HUES6 (cell line): ENCODE data around the gene EBP.
A peak's percentile ranks its signal among the peaks of the same experiment; 100 is the strongest.
"Not testable (repeated sequence)": the region's sequence is repeated elsewhere in the genome, so short reads cannot be mapped to it uniquely, and the experiment has no call there.

Source experiments
- H3K27ac ChIP-seq: 2 replicates; pipeline ENCODE4 v1.7.0; 2013; ENCODE audit warnings: low read depth, mild to moderate bottlenecking, low read length, inconsistent platforms
- H3K27me3 ChIP-seq: 2 replicates; pipeline ENCODE4 v1.6.1; 2013; ENCODE audit warnings: low read length; ENCODE audit not compliant: control insufficient read depth, insufficient read depth
- H3K36me3 ChIP-seq: 2 replicates; pipeline ENCODE4 v1.6.1; 2013; ENCODE audit warnings: low read length; ENCODE audit not compliant: control insufficient read depth, insufficient read depth
- H3K4me1 ChIP-seq: 2 replicates; pipeline ENCODE4 v1.6.1; 2013; ENCODE audit warnings: low read length; ENCODE audit not compliant: control insufficient read depth, insufficient read depth
- H3K4me3 ChIP-seq: 2 replicates; pipeline ENCODE4 v1.5.1; 2013; ENCODE audit warnings: low read depth, low read length
- H3K9ac ChIP-seq: one replicate; pipeline ENCODE4 v1.6.1; 2013; ENCODE audit warnings: mild to moderate bottlenecking, low read length
- H3K9me3 ChIP-seq: 2 replicates; pipeline ENCODE4 v1.6.1; 2013; ENCODE audit warnings: low read depth, low read length; ENCODE audit not compliant: control insufficient read depth, insufficient read depth

Gene EBP

GRCh38 chrX:48540480-48540879, 18.9 kb downstream of the EBP start:
- Histone ChIP-seq H3K9ac (peak overlapping the region; percentile 2), H3K4me1 (no peaks in the 10 kb centered on the region), H3K36me3 (peaks cover 18% of the 10 kb centered on the region), H3K27me3 (no peaks in the 10 kb centered on the region), H3K4me3 (peak overlapping the region; percentile 91), H3K27ac (no peak overlapping the region), H3K9me3 (peaks cover 9% of the 10 kb centered on the region; the same call in 1 of the 2 replicates)

GRCh38 chrX:48541140-48541814, 19.7 kb downstream of the EBP start:
- Histone ChIP-seq H3K36me3 (peaks cover 21% of the 10 kb centered on the region), H3K9me3 (peaks cover 9% of the 10 kb centered on the region; the same call in 1 of the 2 replicates), H3K4me1 (no peaks in the 10 kb centered on the region), H3K4me3 (no peak overlapping the region), H3K9ac (no peak overlapping the region), H3K27ac (no peak overlapping the region), H3K27me3 (no peaks in the 10 kb centered on the region)

DNA sequence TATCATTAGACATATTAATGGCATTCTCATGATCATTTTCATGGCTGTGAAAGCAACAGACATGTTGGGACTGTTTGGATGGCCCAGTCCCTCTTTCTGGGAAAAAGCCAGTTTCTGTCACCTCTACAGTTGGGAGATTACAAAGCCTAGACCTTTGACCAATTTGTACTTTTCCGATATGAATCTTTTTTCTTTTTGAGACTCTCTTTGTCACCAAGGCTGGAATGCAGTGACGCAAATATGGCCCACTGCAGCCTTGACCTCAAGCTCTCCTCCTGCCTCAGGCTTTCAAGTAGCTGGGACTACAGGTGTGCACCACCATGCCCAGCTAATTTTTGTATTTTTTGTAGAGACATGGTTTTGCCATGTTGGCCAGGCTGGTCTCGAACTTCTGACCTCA, 27.3 kb downstream of the EBP start:
- Histone ChIP-seq H3K4me1 (no peaks in the 10 kb centered on the region), H3K9ac (no peak overlapping the region), H3K27ac (no peak overlapping the region)

GRCh38 chrX:48555731-48556325, 34.2 kb downstream of the EBP start:
- H3K9ac ChIP-seq, H3K27ac ChIP-seq, H3K4me3 ChIP-seq, H3K4me1 ChIP-seq, H3K27me3 ChIP-seq: not testable (repeated sequence)
- H3K36me3 ChIP-seq = peaks cover 25% of the 10 kb centered on the region
- peaks cover 13% of the 10 kb centered on the region; the same call in 1 of the 2 replicates for H3K9me3 ChIP-seq

More for the DNA sequence above, 27.3 kb downstream of the EBP start:
- no peak overlapping the region for H3K4me3 ChIP-seq
- peaks cover 8% of the 10 kb centered on the region; the same call in 1 of the 2 replicates for H3K9me3 ChIP-seq
- peaks cover 11% of the 10 kb centered on the region for H3K36me3 ChIP-seq
- no peaks in the 10 kb centered on the region for H3K27me3 ChIP-seq

DNA sequence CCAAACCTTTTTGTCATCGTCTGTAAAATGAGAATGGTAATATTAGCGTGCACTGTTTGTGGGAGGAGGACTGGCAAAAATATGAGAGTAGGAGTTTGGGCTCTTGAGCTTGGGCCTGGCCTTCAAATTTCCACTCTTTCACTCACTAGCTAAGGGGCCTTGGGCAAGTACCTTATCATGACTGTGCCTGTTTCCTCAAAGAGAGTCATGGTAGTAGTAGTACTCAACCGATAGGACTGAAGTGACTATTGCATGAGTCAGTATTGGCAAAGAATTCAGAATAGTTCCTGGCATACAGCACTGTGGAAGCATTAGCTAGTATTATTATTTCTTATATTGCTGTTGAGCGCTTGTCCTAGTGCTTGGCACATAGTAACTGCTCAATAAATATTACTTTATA, 36.7 kb downstream of the EBP start:
- H3K9me3 ChIP-seq = peaks cover 13% of the 10 kb centered on the region; the same call in 1 of the 2 replicates
- no peaks in the 10 kb centered on the region for H3K27me3 ChIP-seq
- no peak overlapping the region for H3K4me3 ChIP-seq
- no peaks in the 10 kb centered on the region for H3K4me1 ChIP-seq
- H3K9ac ChIP-seq = no peak overlapping the region
- H3K27ac ChIP-seq = no peak overlapping the region
- H3K36me3 ChIP-seq = peaks cover 31% of the 10 kb centered on the region

DNA sequence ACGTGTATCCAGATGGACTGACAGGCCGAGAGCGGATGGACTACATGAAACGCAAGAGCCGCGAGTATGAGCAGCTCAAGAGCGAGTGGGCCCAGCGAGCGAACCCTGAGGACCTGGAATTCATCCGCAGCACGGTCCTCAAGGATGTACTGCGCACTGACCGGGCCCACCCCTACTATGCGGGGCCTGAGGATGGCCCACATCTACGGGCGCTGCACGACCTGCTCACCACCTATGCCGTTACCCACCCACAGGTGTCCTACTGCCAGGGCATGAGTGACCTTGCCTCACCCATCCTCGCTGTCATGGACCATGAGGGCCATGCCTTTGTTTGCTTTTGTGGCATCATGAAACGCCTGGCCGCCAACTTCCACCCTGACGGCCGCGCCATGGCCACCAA, 38.0 kb downstream of the EBP start:
- Histone ChIP-seq H3K9ac (no peak overlapping the region), H3K27me3 (no peaks in the 10 kb centered on the region), H3K27ac (no peak overlapping the region), H3K4me3 (no peak overlapping the region), H3K9me3 (peaks cover 17% of the 10 kb centered on the region; the same call in 1 of the 2 replicates), H3K36me3 (peaks cover 30% of the 10 kb centered on the region), H3K4me1 (no peaks in the 10 kb centered on the region)

DNA sequence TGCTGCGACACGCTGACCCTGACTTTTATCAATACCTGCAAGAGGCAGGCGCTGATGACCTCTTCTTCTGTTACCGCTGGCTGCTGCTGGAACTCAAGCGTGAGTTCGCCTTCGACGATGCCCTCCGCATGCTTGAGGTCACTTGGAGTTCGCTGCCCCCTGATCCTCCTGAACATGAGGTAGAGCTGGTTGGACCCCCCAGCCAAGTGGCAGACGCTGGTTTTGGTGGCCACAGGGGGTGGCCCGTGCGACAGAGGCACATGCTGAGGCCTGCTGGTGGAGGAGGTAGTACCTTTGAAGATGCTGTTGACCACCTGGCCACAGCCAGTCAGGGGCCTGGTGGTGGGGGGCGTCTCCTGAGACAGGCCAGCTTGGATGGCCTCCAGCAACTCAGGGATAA, 38.4 kb downstream of the EBP start:
- Histone ChIP-seq H3K36me3 (peaks cover 27% of the 10 kb centered on the region), H3K27me3 (no peaks in the 10 kb centered on the region)

DNA sequence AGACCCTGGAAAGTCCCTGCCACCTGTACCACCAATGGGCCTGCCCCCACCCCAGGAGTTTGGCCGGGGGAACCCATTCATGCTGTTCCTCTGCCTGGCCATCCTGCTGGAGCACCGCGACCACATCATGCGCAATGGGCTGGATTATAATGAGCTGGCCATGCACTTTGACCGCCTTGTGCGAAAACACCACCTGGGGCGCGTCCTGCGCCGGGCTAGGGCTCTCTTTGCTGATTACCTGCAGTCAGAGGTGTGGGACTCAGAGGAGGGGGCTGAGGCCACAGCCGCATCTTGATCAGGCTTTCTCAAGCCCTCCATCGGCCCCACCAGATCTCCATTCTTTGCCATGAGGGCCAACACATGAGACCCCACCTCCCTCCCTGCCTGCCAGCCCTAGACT, 39.1 kb downstream of the EBP start:
- Histone ChIP-seq H3K4me3 (no peak overlapping the region), H3K27ac (no peak overlapping the region), H3K27me3 (no peaks in the 10 kb centered on the region), H3K9ac (no peak overlapping the region), H3K36me3 (peaks cover 27% of the 10 kb centered on the region), H3K9me3 (peaks cover 17% of the 10 kb centered on the region; the same call in 1 of the 2 replicates), H3K4me1 (no peaks in the 10 kb centered on the region)

More for the DNA sequence above, 38.4 kb downstream of the EBP start:
- H3K9ac ChIP-seq = no peak overlapping the region
- H3K9me3 ChIP-seq = peaks cover 17% of the 10 kb centered on the region; the same call in 1 of the 2 replicates
- H3K27ac ChIP-seq = no peak overlapping the region
- H3K4me3 ChIP-seq = no peak overlapping the region
- no peaks in the 10 kb centered on the region for H3K4me1 ChIP-seq

DNA sequence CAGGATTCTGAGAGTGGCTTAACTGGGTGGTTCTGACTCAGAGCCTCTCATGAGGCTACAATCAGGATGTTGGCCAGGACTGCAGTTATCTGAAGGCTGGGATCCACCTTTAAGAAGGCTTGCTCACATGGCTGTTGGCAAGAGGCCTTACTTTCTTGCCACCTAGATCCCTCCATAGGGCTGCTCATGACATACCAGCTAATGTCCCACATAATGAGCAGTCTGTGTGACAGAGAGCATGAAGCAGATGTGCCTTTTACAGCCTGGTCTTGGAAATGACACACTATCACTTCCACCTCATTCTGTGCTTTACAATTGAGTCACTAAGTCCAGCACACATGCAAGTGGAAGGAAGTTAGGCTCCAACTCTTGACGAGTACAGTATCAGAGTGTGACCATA, 48.4 kb downstream of the EBP start:
- peaks cover 1% of the 10 kb centered on the region for H3K36me3 ChIP-seq
- H3K27ac ChIP-seq = no peak overlapping the region
- H3K9me3 ChIP-seq = peaks cover 4% of the 10 kb centered on the region; the same call in 1 of the 2 replicates
- H3K9ac ChIP-seq = no peak overlapping the region
- no peak overlapping the region for H3K4me3 ChIP-seq
- no peaks in the 10 kb centered on the region for H3K27me3 ChIP-seq
- no peaks in the 10 kb centered on the region for H3K4me1 ChIP-seq

DNA sequence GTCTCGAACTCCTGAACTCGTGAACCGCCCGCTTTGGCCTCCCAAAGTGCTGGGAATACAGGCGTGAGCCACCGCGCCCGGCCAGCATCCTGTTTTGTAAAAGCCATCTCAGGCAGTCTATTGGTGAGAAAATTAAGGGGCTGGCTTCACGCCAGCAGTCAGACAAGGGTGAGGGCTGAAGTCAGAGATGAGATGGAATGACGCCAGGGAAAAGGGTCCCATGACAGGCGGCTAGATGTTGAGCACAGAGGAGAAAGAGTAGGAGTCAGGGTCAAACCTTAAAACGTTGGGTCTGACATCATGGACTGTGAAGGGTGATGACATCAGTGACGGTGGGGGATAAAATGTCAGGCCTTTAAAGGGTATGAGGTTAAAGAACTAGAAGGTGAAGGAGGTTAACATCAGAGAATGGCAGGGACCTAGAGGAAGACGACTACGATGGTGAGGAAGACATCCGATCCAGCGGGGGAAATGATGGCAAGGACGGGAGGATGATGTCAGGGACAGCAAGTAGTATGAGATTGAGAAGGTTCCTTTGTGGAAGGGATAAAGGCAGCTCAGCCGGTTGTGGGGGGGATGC, 52.2 kb downstream of the EBP start:
- H3K9me3 ChIP-seq = peaks cover 10% of the 10 kb centered on the region; the same call in 1 of the 2 replicates
- peaks cover 5% of the 10 kb centered on the region; the same call in 1 of the 2 replicates for H3K4me1 ChIP-seq
- H3K36me3 ChIP-seq = peaks cover 40% of the 10 kb centered on the region
- peak overlapping the region; percentile 100 for H3K9ac ChIP-seq
- no peak overlapping the region for H3K27ac ChIP-seq
- no peaks in the 10 kb centered on the region for H3K27me3 ChIP-seq
- H3K4me3 ChIP-seq = peak overlapping the region; percentile 85
